HepG2 (cell line): ENCODE results near the gene PRKCB. TPM values are rescaled to one million over a fixed set of nuclear protein-coding genes. Genes with fewer than 3 reads are reported as not detected.

Experiments used
- ATAC-seq: fragments of 200-7000 bp; cut with Tn5 transposase; 3 replicates; pipeline ENCODE4 v1.9.1; 2020; ENCODE audit warnings: mild to moderate bottlenecking, moderate library complexity
- BruUV-seq: library from RNA; stranded (reverse); fragments of 400-500 nt; replicated peaks from 2 replicates; lab custom pipeline; 2021; lab: Mats Ljungman, UMichigan
- CTCF ChIA-PET: fragments of 300-600 bp; formaldehyde crosslinking; extraction: SDS; loops from one replicate; lab custom pipeline; 2021; ENCODE audit warnings: low total read pairs, inconsistent platforms, low intra/inter-chr PET ratio; lab: Yijun Ruan, JAX
- POLR2A ChIA-PET: fragments of 350-600 bp; sonication (Branson Sonifier 250); formaldehyde crosslinking; loops from one replicate; lab custom pipeline; 2020; ENCODE audit warnings: antibody characterized with exemption, inconsistent platforms; lab: Yijun Ruan, JAX
- DNase-seq: peaks from one replicate; pipeline ENCODE4 v3.0.0-alpha.2; 2015; ENCODE audit warnings: low spot score
- FAIRE-seq: peaks from 3 replicates; lab custom pipeline; 2011; peaks lifted over from hg19 to GRCh38; lab: Jason Lieb, UNC
- H2AFZ ChIP-seq: one replicate; pipeline ENCODE4 v1.6.1; 2011; ENCODE audit warnings: low read length, inconsistent platforms
- H3K27ac ChIP-seq: fragments of 300-600 bp; 3 replicates; pipeline ENCODE4 v1.8.0; 2011; ENCODE audit warnings: mixed run types, mild to moderate bottlenecking, mixed read lengths, low read length, inconsistent platforms; ENCODE audit not compliant: insufficient read depth; ENCODE audit errors: extremely low read length
- H3K27me3 ChIP-seq, 2 experiments: fragments of 200-600 bp in 1 of 2; 2 replicates in 1 of 2; 3 replicates in 1 of 2; pipeline versions ENCODE4 v1.6.0 to v1.8.0; 2011; ENCODE audit warnings: low read length in 2 of 2, mild to moderate bottlenecking in 2 of 2, moderate library complexity in 2 of 2, inconsistent platforms in 1 of 2; ENCODE audit not compliant: insufficient read depth in 2 of 2, control insufficient read depth in 1 of 2
- H3K36me3 ChIP-seq, 2 experiments: fragments of 200-600 bp in 1 of 2; replicated peaks in 1 of 2; 2 replicates in 1 of 2; 3 replicates in 1 of 2; pipeline versions ENCODE4 v1.5.1 to v1.8.0; 2011; ENCODE audit warnings: low read length in 2 of 2, inconsistent platforms in 1 of 2; ENCODE audit not compliant: insufficient read depth in 2 of 2, control insufficient read depth in 1 of 2
- H3K4me1 ChIP-seq: 2 replicates; pipeline ENCODE4 v1.5.1; 2012; ENCODE audit warnings: low read length, inconsistent platforms; ENCODE audit not compliant: insufficient read depth
- H3K4me2 ChIP-seq: 2 replicates; pipeline ENCODE4 v1.6.0; 2011; ENCODE audit warnings: low read depth, low read length, inconsistent platforms
- H3K4me3 ChIP-seq, 3 experiments: fragments of 200-600 bp in 1 of 3; sonication (generic), shearing (Covaris generic) in 1 of 3; replicated peaks in 1 of 3; 2 replicates each; pipeline ENCODE4 v1.5.1; 2011 to 2016; ENCODE audit warnings: low read length in 3 of 3, inconsistent platforms in 2 of 3, low read depth in 2 of 3, mild to moderate bottlenecking in 2 of 3, control low read depth in 1 of 3, mixed read lengths in 1 of 3; ENCODE audit not compliant: insufficient read depth in 1 of 3
- H3K79me2 ChIP-seq: one replicate; pipeline ENCODE4 v1.6.1; 2011; ENCODE audit warnings: low read length, inconsistent platforms; ENCODE audit not compliant: insufficient read depth
- H3K9ac ChIP-seq: 2 replicates; pipeline ENCODE4 v1.6.0; 2011; ENCODE audit warnings: mild to moderate bottlenecking, low read depth, low read length, inconsistent platforms; ENCODE audit not compliant: insufficient read depth
- H3K9me3 ChIP-seq: 2 replicates; pipeline ENCODE4 v1.5.1; 2012; ENCODE audit warnings: mild to moderate bottlenecking, low read length
- H4K20me1 ChIP-seq: 2 replicates; pipeline ENCODE4 v1.6.0; 2011; ENCODE audit warnings: inconsistent platforms, mild to moderate bottlenecking, low read length, moderate library complexity; ENCODE audit not compliant: insufficient read depth
- ARNT2 ChIP-seq: sonication (generic); formaldehyde crosslinking; IDR thresholded peaks from 2 replicates; pipeline ENCODE4 v1.8.0; 2022; ENCODE audit warnings: mild to moderate bottlenecking, low read depth, missing genetic modification reagents, moderate library complexity
- CENPX ChIP-seq: sonication (generic); formaldehyde crosslinking; IDR thresholded peaks from 2 replicates; pipeline ENCODE4 v1.9.0; 2021; ENCODE audit warnings: mild to moderate bottlenecking, missing genetic modification reagents, moderate library complexity
- FOSL1 ChIP-seq: sonication (generic); formaldehyde crosslinking; IDR thresholded peaks from 2 replicates; pipeline ENCODE4 v1.9.0; 2021; ENCODE audit warnings: missing genetic modification reagents, borderline replicate concordance
- MXD3 ChIP-seq: IDR thresholded peaks from 2 replicates; pipeline ENCODE4 v1.6.1; 2016; ENCODE audit warnings: mild to moderate bottlenecking, missing biosample characterization, missing genetic modification reagents
- NFIB ChIP-seq: sonication (generic); formaldehyde crosslinking; IDR thresholded peaks from 2 replicates; pipeline ENCODE4 v1.9.0; 2021; ENCODE audit warnings: missing genetic modification reagents, mild to moderate bottlenecking, borderline replicate concordance
- PHF8 ChIP-seq: sonication (generic); formaldehyde crosslinking; IDR thresholded peaks from 2 replicates; pipeline ENCODE4 v1.5.0; 2020; ENCODE audit warnings: missing genetic modification reagents
- SAFB2 ChIP-seq: sonication (generic); formaldehyde crosslinking; IDR thresholded peaks from 2 replicates; pipeline ENCODE4 v1.5.1; 2020; ENCODE audit warnings: missing genetic modification reagents, low read depth, mild to moderate bottlenecking, borderline replicate concordance
- TEF ChIP-seq: sonication (generic); formaldehyde crosslinking; IDR thresholded peaks from 2 replicates; pipeline ENCODE4 v1.5.0; 2020; ENCODE audit warnings: missing genetic modification reagents
- TMF1 ChIP-seq: sonication (generic); formaldehyde crosslinking; IDR thresholded peaks from 2 replicates; pipeline ENCODE4 v1.8.1; 2022; ENCODE audit warnings: low read depth, missing genetic modification reagents
- ZBTB33 ChIP-seq: sonication (generic); formaldehyde crosslinking; IDR thresholded peaks from 2 replicates; pipeline ENCODE4 v1.4.0; 2020; ENCODE audit warnings: missing genetic modification reagents
- ZBTB46 ChIP-seq: sonication (generic); formaldehyde crosslinking; IDR thresholded peaks from 2 replicates; pipeline ENCODE4 v1.4.0; 2020; ENCODE audit warnings: mild to moderate bottlenecking, missing genetic modification reagents, borderline replicate concordance
- ZNF280D ChIP-seq: sonication (generic); formaldehyde crosslinking; IDR thresholded peaks from 2 replicates; pipeline ENCODE4 v1.5.1; 2020; ENCODE audit warnings: mild to moderate bottlenecking, missing genetic modification reagents
- ZNF331 ChIP-seq: sonication (generic); formaldehyde crosslinking; IDR thresholded peaks from 2 replicates; pipeline ENCODE4 v1.4.0; 2020; ENCODE audit warnings: missing genetic modification reagents
- ZNF354B ChIP-seq: sonication (generic); formaldehyde crosslinking; IDR thresholded peaks from 2 replicates; pipeline ENCODE4 v1.8.0; 2022; ENCODE audit warnings: mild to moderate bottlenecking, missing genetic modification reagents
- ZNF383 ChIP-seq: sonication (generic); formaldehyde crosslinking; IDR thresholded peaks from 2 replicates; pipeline ENCODE4 v1.4.0; 2020; ENCODE audit warnings: missing genetic modification reagents, mild to moderate bottlenecking, borderline replicate concordance
- WGBS: methylation state at CpG from one replicate; pipeline ENCODE4 v1.1.6; 2017; ENCODE audit warnings: low lambda C conversion rate; 5-methylcytosine and 5-hydroxymethylcytosine counted together
- in situ Hi-C: cut with HindIII; loops from 2 replicates; pipeline ENCODE4 v1.10.0; 2017; ENCODE audit warnings: low pct_unique_long_range_greater_than_20kb; ENCODE audit not compliant: extremely low pct_ligation_motif_present
- intact Hi-C: fragments of 100-400 bp; cut with micrococcal nuclease; formaldehyde crosslinking; loops from one replicate; pipeline ENCODE4 v1.10.0; 2022; ENCODE audit not compliant: unreplicated experiment
- polyA plus RNA-seq, 8 experiments: library from polyadenylated mRNA; depleted of rRNA in 3 of 8; stranded (reverse) in 7 of 8; unstranded in 1 of 8; fragments of >200 nt; fragmentation: Illumina TruSeq in 4 of 8; extraction: Trizol in 4 of 8; gene quantifications; 2 replicates each; pipeline versions ENCODE4 v1.2.1 to v1.2.3, GENCODE V29; 2011 to 2016; ENCODE audit warnings: low read depth in 4 of 8, missing spikeins in 1 of 8, mixed read lengths in 1 of 8; ENCODE audit not compliant: insufficient read depth in 1 of 8
- total RNA-seq, 5 experiments: library from RNA; depleted of rRNA; stranded (reverse); fragments of >200 nt; fragmentation: Illumina TruSeq; extraction: Trizol; gene quantifications; 2 replicates each; pipeline ENCODE4 v1.2.3, GENCODE V29; 2016; ENCODE audit warnings: low read depth in 1 of 5

PRKCB gene
- total and polyA plus RNA-seq, 2 of the 13 experiments (the other 11 are each of a cell fraction or from before 2014, with no cell fraction given) = 0.01 TPM; not detected in 1

- no peaks in the 10 kb centered on the region for H3K36me3 ChIP-seq
- FAIRE-seq = no peak
- no peaks in the 10 kb centered on the region for H3K9me3 ChIP-seq
- no peak overlapping the region for H3K4me3 ChIP-seq
- ATAC-seq = no peak
- in situ Hi-C loops = loop anchor here (10.0 kb wide), 1 partner anchor 183 kb away; the partner anchor contains the start of gene CACNG3
- TF ChIP-seq ARNT2 (no peak), NFIB (CRISPR knock-in tag) (no peak), ZNF354B (no peak), TMF1 (CRISPR knock-in tag) (no peak), ZBTB33 (CRISPR knock-in tag) (no peak), MXD3 (no peak), ZNF280D (CRISPR knock-in tag) (no peak), ZNF331 (CRISPR knock-in tag) (no peak), TEF (CRISPR knock-in tag) (no peak), SAFB2 (CRISPR knock-in tag) (no peak), FOSL1 (no peak), ZNF383 (CRISPR knock-in tag) (no peak), PHF8 (CRISPR knock-in tag) (no peak), CENPX (no peak), ZBTB46 (CRISPR knock-in tag) (no peak)
- no peak for DNase-seq
- intact Hi-C loops = loop anchor here (1.0 kb wide), 1 partner anchor 432 kb away; no protein-coding TSS in a partner anchor
- H4K20me1 ChIP-seq = no peaks in the 10 kb centered on the region
- BruUV-seq = no TSS peak
- no peak overlapping the region for H3K27ac ChIP-seq
- no peaks in the 10 kb centered on the region; a peak in 1 of 5 replicates for H3K27me3 ChIP-seq
- H3K79me2 ChIP-seq = no peaks in the 10 kb centered on the region
- H3K4me1 ChIP-seq = no peaks in the 10 kb centered on the region
- no peak overlapping the region for H2AFZ ChIP-seq
- no peak overlapping the region for H3K9ac ChIP-seq
- CTCF ChIA-PET = interaction anchor here (1.4 kb wide), 1 partner anchor 433 kb away, joined by 5 read pairs; no protein-coding TSS in a partner anchor
- WGBS = 2% methylated on average over 7 of the region's 8 CpGs
- POLR2A ChIA-PET = no interaction called here
- H3K4me2 ChIP-seq = no peak overlapping the region
Observed at GRCh38 chr16:24071666-24072360, 236.0 kb downstream of the PRKCB start.
